Neural crest cell (in vitro differentiated cells): ENCODE measurements around the gene ATAD1. TPM values are rescaled to one million over a fixed set of nuclear protein-coding genes. Genes with fewer than 3 reads are reported as not detected.
"Not testable (repeated sequence)": the region's sequence is repeated elsewhere in the genome, so short reads cannot be mapped to it uniquely, and the experiment has no call there.

Experiments used
- DNase-seq: peaks from one replicate; pipeline ENCODE4 v3.0.0; 2021; ENCODE audit warnings: low read depth, mixed read lengths, low spot score
- H3K27ac Mint-ChIP-seq: one replicate; pipeline ENCODE4 v1.8.0; 2021; ENCODE audit warnings: mild to moderate bottlenecking, mixed read lengths; ENCODE audit not compliant: unreplicated experiment
- H3K27me3 Mint-ChIP-seq: 2 replicates; pipeline ENCODE4 v1.8.0; 2021; ENCODE audit warnings: low read depth, mild to moderate bottlenecking, mixed read lengths
- H3K36me3 Mint-ChIP-seq: 2 replicates; pipeline ENCODE4 v1.8.0; 2021; ENCODE audit warnings: low read depth, mild to moderate bottlenecking, mixed read lengths
- H3K4me1 Mint-ChIP-seq: 2 replicates; pipeline ENCODE4 v1.8.0; 2021; ENCODE audit warnings: mixed read lengths
- H3K4me3 Mint-ChIP-seq: one replicate; pipeline ENCODE4 v1.8.0; 2021; ENCODE audit warnings: mild to moderate bottlenecking, mixed read lengths
- H3K9me3 Mint-ChIP-seq: 2 replicates; pipeline ENCODE4 v1.8.0; 2021; ENCODE audit warnings: mixed read lengths
- total RNA-seq: library from RNA; stranded (reverse); gene quantifications from 2 replicates; pipeline ENCODE4 v1.2.1, GENCODE V29; 2021
- TF ChIP-seq, protein P1 (sequence below): fragments of 200-600 bp; sonication (generic); conservative IDR thresholded peaks from 2 replicates; pipeline ENCODE4 v1.5.0; 2021; ENCODE audit warnings: antibody characterized with exemption, mild to moderate bottlenecking

The ATAD1 gene
- total RNA-seq, 1 donor from 2014 or later, result 43.6 TPM

DNA sequence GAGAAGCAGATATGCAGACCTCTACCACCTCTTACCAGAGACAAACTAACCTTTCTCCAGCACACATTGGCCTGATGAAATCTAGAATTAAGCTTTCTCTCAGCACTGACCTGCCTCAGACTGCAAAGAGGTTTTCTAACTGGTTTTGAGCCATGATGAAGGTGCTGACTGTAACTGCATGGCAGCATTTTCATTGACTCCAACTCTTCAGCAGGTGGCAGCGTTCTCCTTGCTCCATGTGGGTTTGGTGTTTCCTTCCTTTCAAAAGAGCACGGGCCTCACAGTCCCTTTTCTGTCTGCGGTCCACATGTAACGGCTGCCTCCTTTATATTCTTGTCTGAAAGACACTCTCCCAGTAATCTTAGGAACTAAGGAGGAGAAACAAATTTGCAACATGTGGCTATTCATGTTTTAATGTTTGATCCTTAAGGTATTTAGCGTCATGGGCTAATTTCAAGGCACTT, 32.7 kb upstream of the ATAD1 start:
- TF ChIP-seq, protein P1, sequence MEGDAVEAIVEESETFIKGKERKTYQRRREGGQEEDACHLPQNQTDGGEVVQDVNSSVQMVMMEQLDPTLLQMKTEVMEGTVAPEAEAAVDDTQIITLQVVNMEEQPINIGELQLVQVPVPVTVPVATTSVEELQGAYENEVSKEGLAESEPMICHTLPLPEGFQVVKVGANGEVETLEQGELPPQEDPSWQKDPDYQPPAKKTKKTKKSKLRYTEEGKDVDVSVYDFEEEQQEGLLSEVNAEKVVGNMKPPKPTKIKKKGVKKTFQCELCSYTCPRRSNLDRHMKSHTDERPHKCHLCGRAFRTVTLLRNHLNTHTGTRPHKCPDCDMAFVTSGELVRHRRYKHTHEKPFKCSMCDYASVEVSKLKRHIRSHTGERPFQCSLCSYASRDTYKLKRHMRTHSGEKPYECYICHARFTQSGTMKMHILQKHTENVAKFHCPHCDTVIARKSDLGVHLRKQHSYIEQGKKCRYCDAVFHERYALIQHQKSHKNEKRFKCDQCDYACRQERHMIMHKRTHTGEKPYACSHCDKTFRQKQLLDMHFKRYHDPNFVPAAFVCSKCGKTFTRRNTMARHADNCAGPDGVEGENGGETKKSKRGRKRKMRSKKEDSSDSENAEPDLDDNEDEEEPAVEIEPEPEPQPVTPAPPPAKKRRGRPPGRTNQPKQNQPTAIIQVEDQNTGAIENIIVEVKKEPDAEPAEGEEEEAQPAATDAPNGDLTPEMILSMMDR, result peak; percentile 71
- H3K27me3 Mint-ChIP-seq, result no peaks in the 10 kb centered on the region
- H3K4me3 Mint-ChIP-seq, result no peak overlapping the region
- H3K4me1 Mint-ChIP-seq, result peaks cover 12% of the 10 kb centered on the region
- no peaks in the 10 kb centered on the region for H3K9me3 Mint-ChIP-seq
- H3K27ac Mint-ChIP-seq, result no peak overlapping the region
- DNase-seq, result peak; percentile 13
- no peaks in the 10 kb centered on the region for H3K36me3 Mint-ChIP-seq

DNA sequence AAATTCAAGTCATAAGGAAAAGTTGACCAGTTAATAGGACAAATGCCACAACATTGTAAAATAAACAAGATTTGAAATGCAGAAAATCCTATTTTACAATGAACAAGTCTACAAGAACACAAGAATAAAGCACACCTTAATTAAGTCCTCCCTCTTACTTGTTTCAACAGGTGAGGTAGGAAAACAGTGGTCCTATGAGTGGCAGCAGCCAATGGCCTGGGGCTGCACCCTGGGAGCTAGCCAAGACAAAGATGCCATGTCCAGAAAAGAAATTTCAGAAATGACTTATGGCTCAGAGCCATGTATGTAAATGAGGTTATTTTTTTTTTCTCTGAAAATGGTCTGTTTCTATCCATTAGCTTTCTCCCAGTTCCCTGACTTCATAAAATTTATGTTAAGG, 31.0 kb upstream of the ATAD1 start:
- Mint-ChIP-seq H3K27ac (no peak overlapping the region), H3K4me3 (no peak overlapping the region), H3K36me3 (no peaks in the 10 kb centered on the region), H3K9me3 (no peaks in the 10 kb centered on the region), H3K4me1 (peaks cover 12% of the 10 kb centered on the region), H3K27me3 (no peaks in the 10 kb centered on the region)
- TF ChIP-seq, protein P1, result no peak
- DNase-seq, result no peak

DNA sequence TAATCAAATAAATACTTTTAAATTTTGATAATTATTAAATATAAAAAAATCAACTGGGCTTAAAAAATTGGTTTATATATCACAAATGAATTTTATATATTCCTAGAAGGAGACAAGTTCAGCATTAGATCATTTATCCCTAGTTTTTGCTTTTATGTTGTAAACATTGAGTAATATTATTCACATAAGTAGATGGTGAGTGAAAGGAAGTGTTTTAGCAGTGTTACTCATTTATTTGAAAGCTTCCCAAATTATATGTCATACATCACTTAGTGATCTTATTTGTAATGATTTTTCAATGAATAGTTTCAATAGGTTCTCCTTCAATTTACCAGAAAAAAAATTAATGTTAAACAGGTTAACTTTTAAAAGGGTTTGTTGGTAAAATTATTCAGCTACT, 29.5 kb upstream of the ATAD1 start:
- H3K27ac Mint-ChIP-seq, result no peak overlapping the region
- TF ChIP-seq, protein P1, result no peak
- H3K9me3 Mint-ChIP-seq, result peaks cover 5% of the 10 kb centered on the region
- no peaks in the 10 kb centered on the region for H3K36me3 Mint-ChIP-seq
- DNase-seq, result no peak
- peaks cover 18% of the 10 kb centered on the region for H3K4me1 Mint-ChIP-seq
- no peaks in the 10 kb centered on the region for H3K27me3 Mint-ChIP-seq
- no peak overlapping the region for H3K4me3 Mint-ChIP-seq

DNA sequence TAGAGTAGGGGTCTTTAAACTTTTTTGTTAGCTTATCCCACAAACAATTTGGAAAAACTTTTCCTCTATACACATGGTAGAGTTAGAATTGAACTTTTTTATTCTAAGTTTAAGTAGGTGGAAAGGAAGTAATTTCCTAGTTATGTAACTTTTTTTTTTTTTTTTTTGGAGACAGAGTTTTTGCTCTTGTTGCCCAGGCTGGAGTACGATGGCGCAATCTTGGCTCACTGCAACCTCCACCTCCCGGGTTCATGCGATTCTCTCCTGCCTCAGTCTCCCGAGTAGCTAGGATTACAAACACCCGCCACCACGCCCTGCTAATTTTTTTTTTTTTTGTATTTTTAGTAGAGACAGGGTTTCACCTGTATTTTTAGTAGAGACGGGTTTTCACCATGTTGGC, 28.7 kb upstream of the ATAD1 start:
- H3K27ac Mint-ChIP-seq, H3K36me3 Mint-ChIP-seq, H3K4me3 Mint-ChIP-seq, H3K9me3 Mint-ChIP-seq, DNase-seq, H3K27me3 Mint-ChIP-seq: not testable (repeated sequence)
- peaks cover 18% of the 10 kb centered on the region for H3K4me1 Mint-ChIP-seq

DNA sequence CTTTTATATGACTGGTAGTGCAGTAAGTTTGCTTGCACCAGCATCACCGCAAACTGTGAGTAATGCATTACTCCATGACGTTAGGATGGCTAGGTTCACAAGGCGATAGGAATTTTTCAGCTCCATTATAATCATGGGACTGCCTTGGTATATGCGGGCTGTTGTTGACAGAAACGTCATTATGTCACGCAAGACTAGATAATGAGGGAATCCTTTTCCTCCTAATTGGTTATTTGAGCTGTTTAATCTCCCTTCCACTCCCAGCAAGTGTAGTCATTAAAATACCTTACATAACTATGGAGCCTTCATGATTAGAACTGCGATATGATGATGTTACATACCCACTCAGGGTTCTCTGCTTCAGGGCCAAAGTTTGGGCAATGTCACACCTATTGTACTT, 28.0 kb upstream of the ATAD1 start:
- Mint-ChIP-seq H3K27ac (no peak overlapping the region), H3K9me3 (peaks cover 5% of the 10 kb centered on the region), H3K27me3 (no peaks in the 10 kb centered on the region), H3K4me1 (peaks cover 14% of the 10 kb centered on the region), H3K4me3 (no peak overlapping the region), H3K36me3 (no peaks in the 10 kb centered on the region)
- TF ChIP-seq, protein P1, result no peak
- DNase-seq, result no peak

DNA sequence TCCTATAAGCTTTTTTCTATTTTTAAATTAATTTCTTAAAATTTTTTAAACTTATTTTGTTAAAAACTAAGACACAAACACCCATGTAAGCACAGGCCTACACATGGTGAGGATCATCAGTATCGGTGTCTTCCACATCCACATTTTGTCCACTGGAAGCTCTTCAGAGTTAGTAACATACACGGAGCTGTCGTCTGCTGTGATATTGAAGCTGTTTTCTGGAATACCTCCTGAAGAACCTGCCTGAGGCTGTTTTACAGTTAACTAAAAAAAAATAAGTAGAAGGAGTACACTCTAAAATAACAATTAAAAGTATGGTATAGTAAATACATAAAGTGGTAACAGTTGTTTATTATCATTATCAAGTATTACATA, 27.6 kb upstream of the ATAD1 start:
- Mint-ChIP-seq H3K4me3 (no peak overlapping the region), H3K36me3 (no peaks in the 10 kb centered on the region), H3K27ac (no peak overlapping the region), H3K27me3 (no peaks in the 10 kb centered on the region), H3K4me1 (peaks cover 10% of the 10 kb centered on the region), H3K9me3 (peaks cover 5% of the 10 kb centered on the region)
- TF ChIP-seq, protein P1, result no peak
- no peak for DNase-seq
